Fibroblast of skin of left biceps (primary cell): ENCODE data around the gene KIF1C.
"Not testable (repeated sequence)": the region's sequence is repeated elsewhere in the genome, so short reads cannot be mapped to it uniquely, and the experiment has no call there.

Experiments
- DNase-seq, 2 experiments: peaks; one replicate each; pipeline ENCODE4 v3.0.0-alpha.2; 2013; ENCODE audit warnings: low read depth in 2 of 2

KIF1C gene

DNA sequence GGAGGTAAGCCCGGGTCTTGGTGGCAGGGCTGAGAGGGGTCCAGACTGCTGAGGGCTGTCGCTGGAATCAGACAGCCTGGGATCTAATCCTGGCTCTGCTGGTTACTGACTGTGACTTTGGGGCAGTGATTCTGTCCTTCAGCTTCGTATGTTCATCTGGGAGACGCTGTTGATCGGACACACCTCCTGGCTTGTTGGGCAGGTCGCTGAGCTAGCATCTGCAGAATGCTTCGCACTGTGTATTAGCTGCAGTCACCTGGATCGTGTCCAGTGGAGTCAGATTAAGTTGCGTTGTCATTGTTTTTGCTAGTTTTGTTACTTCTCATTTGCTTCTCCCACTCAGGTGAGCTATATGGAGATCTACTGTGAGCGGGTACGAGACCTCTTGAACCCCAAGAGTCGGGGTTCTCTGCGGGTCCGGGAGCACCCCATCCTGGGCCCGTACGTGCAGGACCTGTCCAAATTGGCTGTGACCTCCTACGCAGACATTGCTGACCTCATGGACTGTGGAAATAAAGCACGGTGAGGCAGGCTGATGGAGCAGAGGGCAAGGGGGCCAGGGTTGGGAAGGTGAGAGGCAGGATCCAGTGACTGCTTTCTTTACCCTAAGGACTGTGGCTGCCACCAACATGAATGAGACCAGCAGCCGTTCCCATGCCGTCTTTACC lies 4.5 kb downstream of the KIF1C start:
- DNase-seq = no peak

DNA sequence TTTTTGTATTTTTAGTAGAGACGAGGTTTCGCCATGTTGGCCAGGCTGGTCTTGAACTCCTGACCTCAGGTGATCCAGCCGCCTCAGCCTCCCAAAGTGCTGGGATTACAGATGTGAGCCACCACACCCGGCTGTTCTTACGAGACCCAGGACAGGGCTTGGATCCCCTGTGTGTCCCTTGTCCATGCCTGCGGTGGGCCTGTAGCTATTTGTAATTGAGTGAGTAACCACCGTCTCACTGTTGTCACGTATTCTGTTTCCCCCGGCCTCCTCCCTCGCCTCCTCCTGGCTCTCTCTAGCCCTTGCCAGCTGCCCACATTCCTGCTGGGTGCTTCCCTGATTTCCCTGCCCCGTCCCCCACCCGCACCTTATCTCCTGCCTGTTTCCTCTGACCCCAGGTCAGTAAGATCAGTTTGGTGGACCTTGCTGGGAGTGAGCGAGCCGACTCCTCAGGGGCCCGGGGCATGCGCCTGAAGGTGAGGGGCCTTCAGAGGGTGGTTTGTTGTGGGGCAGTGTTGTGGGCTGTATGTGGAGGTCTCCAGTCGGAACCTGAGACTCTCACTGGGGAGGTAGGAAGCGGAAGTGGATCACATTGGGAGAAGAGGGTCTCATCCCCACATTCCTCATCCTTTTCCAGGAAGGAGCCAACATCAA lies 5.6 kb downstream of the KIF1C start:
- no peak for DNase-seq

DNA sequence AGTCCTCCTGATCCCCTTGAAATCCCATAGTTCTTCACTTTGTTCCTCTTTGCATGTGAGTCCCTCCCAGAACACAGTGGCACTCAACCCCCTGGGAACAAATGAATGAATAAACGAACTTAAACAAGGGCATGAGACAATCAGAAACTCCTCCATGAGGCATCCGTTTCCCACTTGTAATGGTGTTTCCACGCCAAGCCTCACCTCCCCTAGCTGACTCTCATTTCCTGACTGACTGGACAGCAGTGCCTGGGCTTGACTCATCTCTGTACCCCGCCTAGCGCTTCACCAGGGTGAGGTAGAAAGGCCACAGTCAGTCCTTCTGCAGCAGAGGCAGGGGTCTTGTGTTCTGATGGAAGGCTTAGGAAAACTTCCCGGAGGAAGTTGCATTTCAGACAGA lies 14.2 kb downstream of the KIF1C start:
- no peak for DNase-seq

DNA sequence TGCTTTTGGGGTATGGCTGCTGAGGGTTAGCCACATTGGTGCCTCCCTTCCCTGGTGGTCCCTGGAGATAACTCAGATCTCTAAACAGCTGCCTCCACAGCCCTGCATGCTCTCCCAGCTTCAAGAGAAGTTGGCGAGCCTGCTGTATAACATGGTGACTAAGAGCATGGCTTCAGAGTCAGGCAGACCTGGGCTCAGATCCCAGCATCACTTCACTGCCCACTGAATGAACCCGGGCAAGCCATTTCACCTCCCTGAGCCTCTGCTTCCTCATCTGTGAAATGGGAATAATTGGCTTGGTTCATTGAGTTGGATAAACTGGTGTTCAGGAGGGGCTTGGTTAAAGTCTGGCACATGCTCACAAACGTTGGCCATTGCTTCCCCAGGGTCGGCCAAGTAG lies 16.6 kb downstream of the KIF1C start:
- DNase-seq = no peak

DNA sequence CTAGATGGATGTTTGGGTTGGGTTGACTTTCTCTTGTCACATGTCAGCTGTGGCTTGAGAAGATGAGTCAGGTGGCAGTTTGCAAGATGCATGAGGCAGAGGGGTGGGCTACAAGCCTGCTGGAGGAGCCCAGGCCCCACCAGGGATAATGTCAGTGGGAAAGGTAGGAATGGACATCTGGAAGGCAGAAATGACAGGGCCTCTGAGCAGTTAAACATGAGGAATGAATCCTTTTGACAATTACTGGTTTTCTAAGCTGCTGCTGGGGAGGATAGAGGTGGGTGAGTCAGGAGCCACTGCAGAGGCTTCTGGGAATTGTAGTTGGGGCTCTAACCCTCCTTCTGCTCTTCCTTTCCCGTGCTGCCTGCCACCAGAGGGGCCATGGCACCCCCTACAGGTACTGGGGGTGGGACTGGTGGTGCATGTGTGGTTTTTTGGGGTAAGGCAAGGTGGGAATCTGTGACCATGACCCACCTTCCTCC lies 21.8 kb downstream of the KIF1C start:
- no peak for DNase-seq

DNA sequence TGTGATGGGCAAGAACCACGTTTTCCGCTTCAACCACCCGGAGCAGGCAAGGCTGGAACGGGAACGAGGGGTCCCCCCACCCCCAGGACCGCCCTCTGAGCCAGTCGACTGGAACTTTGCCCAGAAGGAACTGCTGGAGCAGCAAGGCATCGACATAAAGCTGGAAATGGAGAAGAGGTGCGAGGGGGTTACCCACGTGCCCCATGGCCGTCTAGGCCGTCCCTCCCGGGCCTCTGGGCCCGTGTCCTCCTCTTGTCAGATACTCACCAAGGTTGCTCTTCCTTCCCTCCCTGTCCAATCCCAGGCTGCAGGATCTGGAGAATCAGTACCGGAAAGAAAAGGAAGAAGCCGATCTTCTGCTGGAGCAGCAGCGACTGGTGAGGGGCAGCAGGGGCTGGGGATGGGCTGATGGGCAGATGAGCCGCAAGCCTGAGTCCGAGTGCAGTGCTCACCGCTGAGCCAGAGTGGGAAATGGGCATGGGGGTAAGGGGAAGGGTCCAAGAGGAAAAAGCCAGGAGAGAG lies 22.8 kb downstream of the KIF1C start:
- DNase-seq = no peak

DNA sequence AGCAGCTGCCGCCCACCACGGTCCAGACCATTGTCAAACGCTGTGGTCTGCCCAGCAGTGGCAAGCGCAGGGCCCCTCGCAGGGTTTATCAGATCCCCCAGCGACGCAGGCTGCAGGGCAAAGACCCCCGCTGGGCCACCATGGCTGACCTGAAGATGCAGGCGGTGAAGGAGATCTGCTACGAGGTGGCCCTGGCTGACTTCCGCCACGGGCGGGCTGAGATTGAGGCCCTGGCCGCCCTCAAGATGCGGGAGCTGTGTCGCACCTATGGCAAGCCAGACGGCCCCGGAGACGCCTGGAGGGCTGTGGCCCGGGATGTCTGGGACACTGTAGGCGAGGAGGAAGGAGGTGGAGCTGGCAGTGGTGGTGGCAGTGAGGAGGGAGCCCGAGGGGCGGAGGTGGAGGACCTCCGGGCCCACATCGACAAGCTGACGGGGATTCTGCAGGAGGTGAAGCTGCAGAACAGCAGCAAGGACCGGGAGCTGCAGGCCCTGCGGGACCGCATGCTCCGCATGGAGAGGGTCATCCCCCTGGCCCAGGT lies 24.5 kb downstream of the KIF1C start:
- DNase-seq = no peak

DNA sequence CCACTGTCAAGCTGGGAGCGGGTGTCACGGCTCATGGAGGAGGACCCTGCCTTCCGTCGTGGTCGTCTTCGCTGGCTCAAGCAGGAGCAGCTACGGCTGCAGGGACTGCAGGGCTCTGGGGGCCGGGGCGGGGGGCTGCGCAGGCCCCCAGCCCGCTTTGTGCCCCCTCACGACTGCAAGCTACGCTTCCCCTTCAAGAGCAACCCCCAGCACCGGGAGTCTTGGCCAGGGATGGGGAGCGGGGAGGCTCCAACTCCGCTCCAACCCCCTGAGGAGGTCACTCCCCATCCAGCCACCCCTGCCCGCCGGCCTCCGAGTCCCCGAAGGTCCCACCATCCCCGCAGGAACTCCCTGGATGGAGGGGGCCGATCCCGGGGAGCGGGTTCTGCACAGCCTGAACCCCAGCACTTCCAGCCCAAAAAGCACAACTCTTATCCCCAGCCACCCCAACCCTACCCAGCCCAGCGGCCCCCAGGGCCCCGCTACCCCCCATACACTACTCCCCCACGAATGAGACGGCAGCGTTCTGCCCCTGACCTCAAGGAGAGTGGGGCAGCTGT lies 25.9 kb downstream of the KIF1C start:
- DNase-seq = no peak

DNA sequence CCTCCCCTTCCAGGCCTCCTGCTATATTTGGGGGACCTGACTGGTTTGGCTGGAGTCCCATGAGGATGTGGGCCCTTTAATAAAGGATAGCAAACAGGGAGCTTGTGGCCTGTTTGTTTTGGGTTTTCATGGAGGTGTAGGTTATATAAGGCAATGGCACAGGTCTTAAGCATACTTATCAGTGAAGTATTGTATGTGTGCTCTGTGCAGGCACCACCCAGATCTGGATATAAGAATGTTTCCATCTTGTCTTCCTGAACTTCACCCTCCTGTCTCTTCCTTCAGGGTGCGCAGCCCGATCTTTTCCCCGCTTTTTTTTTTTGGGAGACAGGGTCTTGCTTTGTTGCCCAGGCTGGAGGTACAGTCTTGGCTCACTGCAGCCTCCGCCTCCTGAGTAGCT lies 26.9 kb downstream of the KIF1C start:
- DNase-seq = no peak

DNA sequence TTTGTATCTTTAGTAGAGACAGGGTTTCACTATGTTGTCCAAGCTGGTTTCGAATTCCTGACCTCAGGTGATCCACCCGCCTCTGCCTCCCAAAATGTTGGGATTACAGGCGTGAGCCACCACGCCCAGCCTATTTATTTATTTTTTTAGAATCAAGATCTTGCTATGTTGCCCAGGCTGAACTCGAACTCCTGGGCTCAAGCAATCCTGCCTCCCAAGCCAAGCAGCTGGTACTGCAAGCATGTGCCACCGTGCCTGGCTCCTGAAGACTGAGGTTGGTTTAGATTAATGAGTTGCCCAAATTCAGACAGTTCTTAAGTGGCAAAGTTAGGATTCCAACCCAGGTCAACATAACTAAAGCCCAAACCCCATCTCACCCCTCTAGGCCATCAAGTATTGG lies 29.5 kb downstream of the KIF1C start:
- DNase-seq = no peak

DNA sequence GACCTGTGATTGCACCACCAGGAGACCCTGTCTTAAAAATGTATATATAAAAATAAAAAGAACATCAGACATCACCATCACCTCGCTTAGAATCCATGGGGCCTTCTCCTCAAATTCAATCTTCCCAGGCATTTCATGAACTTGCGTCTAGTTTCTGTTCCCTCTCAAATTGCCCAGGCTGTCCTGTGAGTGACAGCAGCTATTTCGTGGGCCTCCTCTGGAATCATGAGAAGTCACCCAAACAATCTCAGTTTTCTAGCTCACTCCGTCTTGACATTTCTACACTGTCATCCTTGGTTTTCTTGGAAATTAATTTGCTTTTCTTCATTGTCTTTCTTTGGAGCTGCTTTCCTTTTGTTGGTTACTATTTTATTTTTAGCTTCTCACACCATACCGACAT lies 30.2 kb downstream of the KIF1C start:
- no peak for DNase-seq

DNA sequence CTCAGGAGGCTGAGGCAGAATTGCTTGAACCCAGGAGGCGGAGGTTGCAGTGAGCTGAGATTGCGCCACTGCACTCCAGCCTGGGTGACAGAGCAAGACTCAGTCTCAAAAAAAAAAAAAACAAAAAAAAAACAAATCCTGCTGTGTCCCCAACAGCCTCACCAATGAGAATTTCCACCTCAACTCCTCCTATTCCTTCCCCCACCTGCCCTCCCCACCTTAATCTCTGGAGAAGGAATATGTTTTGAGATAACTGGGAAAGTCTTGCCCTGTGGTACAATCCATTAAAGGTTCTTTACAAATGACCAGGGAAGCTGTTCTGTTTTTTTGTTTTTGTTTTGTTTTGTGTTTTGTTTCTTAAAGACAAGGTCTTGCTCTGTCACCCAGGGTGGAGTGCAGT lies 32.4 kb downstream of the KIF1C start:
- DNase-seq = not testable (repeated sequence)

DNA sequence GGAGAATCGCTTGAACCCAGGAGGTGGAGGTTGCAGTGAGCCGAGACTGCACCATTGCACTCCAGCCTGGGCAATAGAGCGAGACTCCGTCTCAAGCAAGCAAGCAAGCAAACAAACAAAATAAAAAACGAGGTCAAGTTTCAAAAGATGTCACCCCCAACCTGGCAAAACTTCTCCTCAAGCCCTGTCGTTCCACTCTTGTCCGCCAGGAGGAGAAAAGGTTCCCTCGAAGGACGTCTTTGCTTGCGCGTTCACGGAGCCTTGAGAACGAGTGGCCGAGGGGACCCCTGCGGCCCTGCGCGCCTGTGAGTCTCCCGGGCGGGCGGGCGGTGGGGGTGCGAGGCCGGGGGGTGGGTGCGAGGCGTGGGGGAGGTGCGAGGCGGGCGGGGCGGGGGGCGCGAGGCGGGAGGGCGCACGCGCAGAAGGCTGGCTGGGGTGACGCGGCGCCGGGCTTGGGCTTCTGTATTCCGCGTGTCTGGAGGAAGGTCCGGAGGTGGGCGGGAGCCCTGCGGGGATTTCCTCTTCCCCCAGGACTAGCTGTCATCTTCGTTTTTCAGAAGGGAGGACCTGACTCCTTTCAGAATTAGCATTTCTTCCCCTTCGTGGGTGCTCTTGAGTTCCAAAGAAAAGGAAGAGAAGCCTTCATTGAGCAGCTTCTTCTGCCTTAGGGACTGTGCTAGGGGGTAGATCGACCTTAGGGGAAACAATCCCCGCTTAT lies 33.8 kb downstream of the KIF1C start:
- DNase-seq = peak; percentile 47 to 53

DNA sequence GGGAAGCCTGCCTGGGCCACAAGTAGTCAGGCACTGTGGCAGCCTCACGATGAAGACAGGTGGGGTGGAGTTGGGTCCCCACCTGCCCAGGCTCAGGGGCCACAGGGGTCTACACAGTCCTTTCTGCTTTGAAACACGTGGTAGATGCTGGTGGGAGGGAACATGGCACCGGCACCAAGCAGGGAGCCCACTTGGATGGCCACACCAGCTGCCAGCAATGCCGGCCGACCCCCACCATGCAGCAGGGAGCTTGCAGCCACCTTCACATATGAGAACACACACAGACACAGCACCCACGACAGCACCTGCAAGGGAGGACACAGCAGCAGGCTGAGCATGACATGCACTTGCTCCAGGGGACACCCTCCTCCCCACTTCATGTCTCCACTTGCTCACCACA lies 35.1 kb downstream of the KIF1C start:
- DNase-seq = no peak

DNA sequence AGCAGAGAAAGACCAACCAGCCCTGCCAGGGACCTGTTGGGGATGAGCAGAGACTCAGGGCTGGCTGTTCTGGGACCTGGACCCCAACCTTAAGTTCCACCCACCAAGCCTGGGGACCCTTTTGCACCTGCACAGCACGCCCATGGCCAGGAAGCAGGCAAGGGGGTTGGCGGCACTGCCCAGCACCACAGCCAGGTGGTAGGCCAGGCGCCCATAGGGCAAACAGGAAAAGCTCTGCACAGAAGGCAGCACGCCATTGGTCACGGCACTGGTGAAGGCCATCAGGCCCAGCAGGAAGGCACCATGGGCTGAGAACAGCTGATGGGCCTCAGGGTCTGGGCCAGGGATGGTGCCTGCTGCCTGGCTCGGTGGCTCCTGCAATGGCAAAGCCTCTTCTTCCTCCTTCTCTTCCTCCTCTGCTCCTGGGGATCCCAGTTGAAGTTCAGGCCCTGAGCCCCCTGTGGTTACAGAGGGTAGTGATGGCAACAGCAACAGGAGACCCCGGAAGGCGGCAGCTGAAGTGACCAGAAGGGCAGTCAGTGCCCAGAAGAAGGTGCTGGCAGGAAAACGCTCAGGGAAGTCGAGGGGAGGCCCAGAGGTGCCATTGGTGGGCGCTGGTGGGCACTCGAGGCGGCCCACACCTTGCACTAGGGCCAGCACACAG lies 35.7 kb downstream of the KIF1C start:
- DNase-seq = no peak

DNA sequence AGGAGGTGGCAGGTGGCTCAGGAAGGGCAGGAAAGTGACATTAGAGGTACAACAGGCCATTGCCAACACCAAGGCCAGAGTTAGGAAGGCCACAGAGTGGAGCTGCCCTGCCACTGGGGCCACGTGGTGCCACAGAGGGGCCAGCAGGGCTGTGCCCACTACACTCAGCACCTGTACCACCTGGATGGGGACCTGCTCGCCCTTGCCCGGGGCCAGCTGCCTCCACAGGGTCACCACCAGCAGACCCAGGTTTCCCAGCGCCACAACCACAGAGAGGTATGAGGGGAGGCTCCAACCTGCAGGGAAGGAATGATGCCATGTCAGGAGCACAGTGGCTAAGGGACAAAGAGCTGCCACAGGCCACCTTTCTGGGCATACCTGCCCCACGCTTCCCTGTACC lies 36.3 kb downstream of the KIF1C start:
- DNase-seq = no peak

DNA sequence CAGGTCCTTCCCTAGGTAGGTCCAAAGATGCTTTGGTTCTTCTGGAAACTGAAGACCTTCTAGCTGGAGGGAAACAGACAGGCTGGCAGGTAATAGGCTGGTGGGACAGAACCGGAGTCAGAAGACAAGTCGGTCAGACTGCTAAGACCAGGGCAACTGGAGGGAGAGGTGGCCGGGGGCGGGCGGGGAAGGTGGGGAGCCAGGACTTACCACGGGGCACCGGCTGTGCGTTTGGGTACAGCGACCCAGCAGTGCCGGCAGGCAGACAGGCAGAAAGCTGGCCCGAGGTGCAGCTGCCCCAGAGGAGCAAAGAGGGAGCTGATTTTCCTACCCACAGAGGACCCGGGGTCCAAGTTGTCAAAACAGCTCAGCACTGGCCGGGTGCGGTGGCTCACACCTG lies 36.9 kb downstream of the KIF1C start:
- DNase-seq = no peak

DNA sequence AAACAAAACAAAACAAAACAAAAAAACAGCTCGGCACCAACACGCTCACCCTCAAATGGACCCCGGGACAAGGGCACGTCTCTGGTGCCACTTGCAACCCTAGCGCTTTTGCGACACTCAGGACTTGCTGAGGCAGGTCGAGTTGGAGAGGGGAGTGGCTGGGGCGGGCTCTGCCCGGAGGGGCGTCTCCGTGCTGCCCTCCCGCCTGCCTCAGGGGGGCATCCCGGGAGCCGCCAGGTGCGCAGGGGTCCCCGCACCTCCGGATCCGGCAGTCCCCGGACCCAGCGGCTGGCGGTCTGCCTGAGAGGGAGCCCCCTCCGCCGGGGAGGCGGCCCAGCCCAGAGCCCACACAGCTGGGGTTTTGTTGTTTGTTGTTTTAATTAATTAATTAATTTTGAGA lies 37.6 kb downstream of the KIF1C start, which contains the start of gene SLC52A1:
Gene SLC52A1, minus strand, starts transcription at position 112 of the 400 bp plus-strand sequence. CDS start 820 bp downstream, outside the sequence.
- no peak for DNase-seq

DNA sequence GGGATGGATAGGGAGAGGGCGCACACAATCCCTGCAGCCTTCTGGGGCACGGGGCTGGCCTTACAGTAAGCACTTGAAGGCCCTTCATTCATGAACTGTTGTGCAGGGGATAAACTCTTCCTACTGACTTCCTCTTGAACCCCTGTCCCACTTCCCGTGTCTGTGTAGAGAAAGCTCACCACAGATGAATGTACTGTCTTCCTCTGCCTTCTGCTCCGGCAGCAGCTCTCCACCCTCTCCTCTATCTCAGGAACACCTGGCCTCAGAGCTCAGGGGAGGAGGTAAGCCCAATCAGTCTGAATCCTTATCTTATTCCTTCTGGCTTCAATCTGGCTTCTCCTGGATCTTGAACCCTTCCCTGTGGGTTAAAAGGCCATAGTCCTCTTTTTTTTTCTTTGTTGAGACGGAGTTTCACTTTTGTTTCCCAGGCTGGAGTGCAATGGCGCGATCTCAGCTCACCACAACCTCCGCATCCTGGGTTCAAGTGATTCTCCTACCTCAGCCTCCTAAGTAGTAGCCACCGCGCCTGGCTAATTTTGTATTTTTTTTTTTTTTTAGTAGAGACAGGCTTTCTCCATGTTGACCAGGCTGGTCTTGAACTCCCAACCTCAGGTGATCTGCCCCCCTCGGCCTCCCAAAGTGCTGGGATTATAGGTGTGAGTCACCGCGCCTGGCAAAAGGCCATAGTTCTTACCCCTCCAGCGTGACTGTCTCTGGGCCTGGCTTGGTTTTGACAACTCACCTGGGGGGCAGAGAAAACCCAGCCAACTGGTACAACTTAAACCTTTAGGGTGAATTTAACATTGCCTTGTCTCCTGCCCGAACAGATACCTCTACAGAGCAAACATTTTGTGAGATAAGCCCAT lies 44.6 kb downstream of the KIF1C start:
- no peak for DNase-seq

DNA sequence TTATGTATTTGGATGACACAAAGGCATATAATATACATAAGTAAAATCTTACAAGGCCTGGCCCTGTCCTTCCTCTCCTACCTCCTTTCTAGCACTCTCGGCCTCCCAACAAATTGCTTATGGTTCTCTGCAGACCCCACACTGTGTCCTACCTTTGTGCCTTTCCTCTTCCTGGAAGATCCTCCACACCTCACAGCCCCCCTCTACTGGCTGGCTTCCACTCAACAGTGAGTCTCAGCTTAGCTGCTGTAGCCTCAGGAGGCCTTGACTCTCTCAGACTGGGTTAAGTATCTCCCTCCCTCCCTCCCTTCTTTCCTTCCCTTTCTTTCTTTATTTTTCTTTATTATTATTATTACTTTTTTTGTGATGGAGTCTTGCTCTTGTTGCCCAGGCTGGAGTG lies 45.8 kb downstream of the KIF1C start:
- no peak for DNase-seq

DNA sequence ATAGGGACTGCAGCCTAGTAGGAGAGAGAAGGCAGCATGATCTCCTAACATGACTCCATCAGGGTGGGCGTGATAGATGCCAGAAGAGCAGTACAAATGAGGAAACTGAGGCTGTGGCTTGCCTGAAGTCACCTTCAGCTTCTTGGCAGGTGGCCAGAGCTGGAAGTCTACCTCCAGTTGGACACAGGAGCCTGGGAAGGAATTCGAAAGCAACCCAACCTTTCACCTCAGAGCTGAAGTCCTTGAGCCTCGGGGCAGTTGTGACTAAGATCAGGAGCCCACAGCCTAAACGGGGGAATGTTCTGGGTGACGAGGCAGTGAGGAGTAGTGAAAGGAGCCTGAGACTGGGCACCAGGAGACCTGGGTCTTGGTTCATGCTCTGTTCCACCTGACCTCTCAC lies 46.9 kb downstream of the KIF1C start:
- DNase-seq = no peak
